ENCODE data around the gene ATP2B1.

The ATP2B1 gene

GRCh38 chr12:89573051-89573810 lies 135.4 kb downstream of the ATP2B1 start:
- H3K4me3 ChIP-seq (ENCODE audit: insufficient read length, low read depth): no peak overlapping the region
- no peak overlapping the region for H3K9ac ChIP-seq (ENCODE audit: insufficient read length, low read depth)
- no peak for DNase-seq (ENCODE audit: low read depth, low spot score)
- H3K36me3 ChIP-seq (ENCODE audit: insufficient read depth, insufficient read length, low read length): no peaks in the 10 kb centered on the region
- H3K9me3 ChIP-seq (ENCODE audit: insufficient read depth, low read length): no peaks in the 10 kb centered on the region
- TF ChIP-seq YY1 (IDR thresholded peaks at IDR 0.05; ENCODE audit: insufficient read depth, insufficient read length): no peak
- TF ChIP-seq ZNF274 (IDR thresholded peaks at IDR 0.05; ENCODE audit: low read depth, low read length): no peak
- no peak for TF ChIP-seq SUZ12 (IDR thresholded peaks at IDR 0.05; ENCODE audit: extremely low read depth, insufficient read depth, insufficient read length)
- no peaks in the 10 kb centered on the region for H3K27me3 ChIP-seq (ENCODE audit: insufficient read depth, insufficient read length)
- H3K4me1 ChIP-seq (ENCODE audit: insufficient read depth, insufficient read length): no peaks in the 10 kb centered on the region

GRCh38 chr12:89571491-89572195 lies 137.0 kb downstream of the ATP2B1 start:
- no peaks in the 10 kb centered on the region for H3K4me1 ChIP-seq (ENCODE audit: insufficient read depth, insufficient read length)
- no peaks in the 10 kb centered on the region for H3K9me3 ChIP-seq (ENCODE audit: insufficient read depth, low read length)
- H3K9ac ChIP-seq (ENCODE audit: insufficient read length, low read depth): no peak overlapping the region
- no peak for DNase-seq (ENCODE audit: low read depth, low spot score)
- TF ChIP-seq YY1 (IDR thresholded peaks at IDR 0.05; ENCODE audit: insufficient read depth, insufficient read length) (no peak), SUZ12 (IDR thresholded peaks at IDR 0.05; ENCODE audit: extremely low read depth, insufficient read depth, insufficient read length) (no peak), ZNF274 (IDR thresholded peaks at IDR 0.05; ENCODE audit: low read depth, low read length) (no peak)
- H3K36me3 ChIP-seq (ENCODE audit: insufficient read depth, insufficient read length, low read length): no peaks in the 10 kb centered on the region
- H3K4me3 ChIP-seq (ENCODE audit: insufficient read length, low read depth): no peak overlapping the region
- no peaks in the 10 kb centered on the region for H3K27me3 ChIP-seq (ENCODE audit: insufficient read depth, insufficient read length)

GRCh38 chr12:89568484-89568883 lies 140.2 kb downstream of the ATP2B1 start:
- Histone ChIP-seq H3K36me3 (ENCODE audit: insufficient read depth, insufficient read length, low read length) (no peaks in the 10 kb centered on the region), H3K27me3 (ENCODE audit: insufficient read depth, insufficient read length) (no peaks in the 10 kb centered on the region), H3K4me3 (ENCODE audit: insufficient read length, low read depth) (no peak overlapping the region), H3K9ac (ENCODE audit: insufficient read length, low read depth) (no peak overlapping the region), H3K4me1 (ENCODE audit: insufficient read depth, insufficient read length) (no peaks in the 10 kb centered on the region), H3K9me3 (ENCODE audit: insufficient read depth, low read length) (no peaks in the 10 kb centered on the region)
- TF ChIP-seq YY1 (IDR thresholded peaks at IDR 0.05; ENCODE audit: insufficient read depth, insufficient read length) (no peak), ZNF274 (IDR thresholded peaks at IDR 0.05; ENCODE audit: low read depth, low read length) (no peak), SUZ12 (IDR thresholded peaks at IDR 0.05; ENCODE audit: extremely low read depth, insufficient read depth, insufficient read length) (no peak)
- no peak for DNase-seq (ENCODE audit: low read depth, low spot score)

- no peak overlapping the region for H3K4me3 ChIP-seq (ENCODE audit: insufficient read length, low read depth)
- H3K27me3 ChIP-seq (ENCODE audit: insufficient read depth, insufficient read length): no peaks in the 10 kb centered on the region
- no peak overlapping the region for H3K9ac ChIP-seq (ENCODE audit: insufficient read length, low read depth)
- TF ChIP-seq YY1 (IDR thresholded peaks at IDR 0.05; ENCODE audit: insufficient read depth, insufficient read length): no peak
- no peak for TF ChIP-seq SUZ12 (IDR thresholded peaks at IDR 0.05; ENCODE audit: extremely low read depth, insufficient read depth, insufficient read length)
- TF ChIP-seq ZNF274 (IDR thresholded peaks at IDR 0.05; ENCODE audit: low read depth, low read length): no peak
- no peaks in the 10 kb centered on the region for H3K36me3 ChIP-seq (ENCODE audit: insufficient read depth, insufficient read length, low read length)
- no peaks in the 10 kb centered on the region for H3K9me3 ChIP-seq (ENCODE audit: insufficient read depth, low read length)
- DNase-seq (ENCODE audit: low read depth, low spot score): no peak
- H3K4me1 ChIP-seq (ENCODE audit: insufficient read depth, insufficient read length): no peaks in the 10 kb centered on the region
These were observed 140.9 kb downstream of the ATP2B1 start for GRCh38 chr12:89567691-89568239.

- TF ChIP-seq YY1 (IDR thresholded peaks at IDR 0.05; ENCODE audit: insufficient read depth, insufficient read length) (no peak), SUZ12 (IDR thresholded peaks at IDR 0.05; ENCODE audit: extremely low read depth, insufficient read depth, insufficient read length) (no peak)
- Histone ChIP-seq H3K9me3 (ENCODE audit: insufficient read depth, low read length) (no peaks in the 10 kb centered on the region), H3K9ac (ENCODE audit: insufficient read length, low read depth) (no peak overlapping the region), H3K27me3 (ENCODE audit: insufficient read depth, insufficient read length) (no peaks in the 10 kb centered on the region), H3K4me3 (ENCODE audit: insufficient read length, low read depth) (no peak overlapping the region), H3K36me3 (ENCODE audit: insufficient read depth, insufficient read length, low read length) (no peaks in the 10 kb centered on the region), H3K4me1 (ENCODE audit: insufficient read depth, insufficient read length) (no peaks in the 10 kb centered on the region)
- no peak for DNase-seq (ENCODE audit: low read depth, low spot score)
These were observed 142.0 kb downstream of the ATP2B1 start for GRCh38 chr12:89566615-89567014.

GRCh38 chr12:89565002-89565401 lies 143.6 kb downstream of the ATP2B1 start:
- no peak for TF ChIP-seq SUZ12 (IDR thresholded peaks at IDR 0.05; ENCODE audit: extremely low read depth, insufficient read depth, insufficient read length)
- no peak for TF ChIP-seq YY1 (IDR thresholded peaks at IDR 0.05; ENCODE audit: insufficient read depth, insufficient read length)
- TF ChIP-seq ZNF274 (IDR thresholded peaks at IDR 0.05; ENCODE audit: low read depth, low read length): no peak
- H3K4me3 ChIP-seq (ENCODE audit: insufficient read length, low read depth): no peak overlapping the region
- no peaks in the 10 kb centered on the region for H3K9me3 ChIP-seq (ENCODE audit: insufficient read depth, low read length)
- DNase-seq (ENCODE audit: low read depth, low spot score): no peak
- no peaks in the 10 kb centered on the region for H3K36me3 ChIP-seq (ENCODE audit: insufficient read depth, insufficient read length, low read length)
- no peak overlapping the region for H3K9ac ChIP-seq (ENCODE audit: insufficient read length, low read depth)
- no peaks in the 10 kb centered on the region for H3K27me3 ChIP-seq (ENCODE audit: insufficient read depth, insufficient read length)
- H3K4me1 ChIP-seq (ENCODE audit: insufficient read depth, insufficient read length): no peaks in the 10 kb centered on the region

GRCh38 chr12:89559753-89560152 lies 148.9 kb downstream of the ATP2B1 start:
- Histone ChIP-seq H3K4me1 (ENCODE audit: insufficient read depth, insufficient read length) (no peaks in the 10 kb centered on the region), H3K36me3 (ENCODE audit: insufficient read depth, insufficient read length, low read length) (no peaks in the 10 kb centered on the region), H3K9me3 (ENCODE audit: insufficient read depth, low read length) (no peaks in the 10 kb centered on the region), H3K4me3 (ENCODE audit: insufficient read length, low read depth) (no peak overlapping the region), H3K27me3 (ENCODE audit: insufficient read depth, insufficient read length) (no peaks in the 10 kb centered on the region), H3K9ac (ENCODE audit: insufficient read length, low read depth) (no peak overlapping the region)
- no peak for DNase-seq (ENCODE audit: low read depth, low spot score)
- no peak for TF ChIP-seq SUZ12 (IDR thresholded peaks at IDR 0.05; ENCODE audit: extremely low read depth, insufficient read depth, insufficient read length)
- no peak for TF ChIP-seq YY1 (IDR thresholded peaks at IDR 0.05; ENCODE audit: insufficient read depth, insufficient read length)
